Nephron (organoid): Measurements from ENCODE around the gene PLPPR1.

Source experiments
- H3K27ac Mint-ChIP-seq, 3 experiments: 2 replicates each; pipeline ENCODE4 v1.8.0; 2020; ENCODE audit warnings: mixed read lengths in 3 of 3, mild to moderate bottlenecking in 2 of 3, moderate library complexity in 1 of 3
- H3K27me3 Mint-ChIP-seq: 2 replicates; pipeline ENCODE4 v1.8.0; 2021; ENCODE audit warnings: low read depth, mild to moderate bottlenecking, moderate library complexity, mixed read lengths
- H3K36me3 Mint-ChIP-seq: 2 replicates; pipeline ENCODE4 v1.8.0; 2020; ENCODE audit warnings: low read depth, mixed read lengths
- H3K4me1 Mint-ChIP-seq: 2 replicates; pipeline ENCODE4 v1.8.0; 2020; ENCODE audit warnings: mixed read lengths
- H3K4me3 Mint-ChIP-seq, 3 experiments: 2 replicates each; pipeline ENCODE4 v1.8.0; 2020; ENCODE audit warnings: mild to moderate bottlenecking in 3 of 3, mixed read lengths in 3 of 3, moderate library complexity in 2 of 3
- H3K9me3 Mint-ChIP-seq: 2 replicates; pipeline ENCODE4 v1.8.0; 2020; ENCODE audit warnings: mixed read lengths
- CTCF ChIP-seq, 3 experiments: fragments of 200-600 bp; sonication (generic); IDR thresholded peaks; one replicate each; pipeline ENCODE4 v1.5.0; 2021; ENCODE audit warnings: antibody characterized with exemption in 3 of 3; ENCODE audit not compliant: unreplicated experiment in 3 of 3

Gene PLPPR1

GRCh38 chr9:101197026-101197425, 168.5 kb downstream of the PLPPR1 start:
- H3K27ac Mint-ChIP-seq, result no peak overlapping the region
- TF ChIP-seq CTCF (IDR thresholded peaks at IDR 0.05; ENCODE audit: unreplicated experiment in 3 of 3), result no peak
- H3K4me1 Mint-ChIP-seq, result no peaks in the 10 kb centered on the region
- no peaks in the 10 kb centered on the region for H3K9me3 Mint-ChIP-seq
- H3K4me3 Mint-ChIP-seq, result no peak overlapping the region
- H3K27me3 Mint-ChIP-seq, result no peaks in the 10 kb centered on the region
- H3K36me3 Mint-ChIP-seq, result no peaks in the 10 kb centered on the region

GRCh38 chr9:101200852-101201251, 172.3 kb downstream of the PLPPR1 start:
- Mint-ChIP-seq H3K4me3 (no peak overlapping the region), H3K27ac (no peak overlapping the region), H3K4me1 (peaks cover 4% of the 10 kb centered on the region), H3K36me3 (no peaks in the 10 kb centered on the region), H3K9me3 (no peaks in the 10 kb centered on the region), H3K27me3 (no peaks in the 10 kb centered on the region)
- no peak for TF ChIP-seq CTCF (IDR thresholded peaks at IDR 0.05; ENCODE audit: unreplicated experiment in 3 of 3)

- H3K4me3 Mint-ChIP-seq, result no peak overlapping the region
- no peak for TF ChIP-seq CTCF (IDR thresholded peaks at IDR 0.05; ENCODE audit: unreplicated experiment in 3 of 3)
- no peaks in the 10 kb centered on the region for H3K27me3 Mint-ChIP-seq
- H3K9me3 Mint-ChIP-seq, result no peaks in the 10 kb centered on the region
- no peaks in the 10 kb centered on the region for H3K36me3 Mint-ChIP-seq
- H3K4me1 Mint-ChIP-seq, result peaks cover 4% of the 10 kb centered on the region
- no peak overlapping the region for H3K27ac Mint-ChIP-seq
Observed at GRCh38 chr9:101201630-101202029, 173.1 kb downstream of the PLPPR1 start.

GRCh38 chr9:101209670-101210069, 181.1 kb downstream of the PLPPR1 start:
- Mint-ChIP-seq H3K27me3 (no peaks in the 10 kb centered on the region), H3K36me3 (no peaks in the 10 kb centered on the region), H3K9me3 (no peaks in the 10 kb centered on the region), H3K27ac (no peak overlapping the region), H3K4me3 (no peak overlapping the region), H3K4me1 (no peaks in the 10 kb centered on the region)
- no peak for TF ChIP-seq CTCF (IDR thresholded peaks at IDR 0.05; ENCODE audit: unreplicated experiment in 3 of 3)

GRCh38 chr9:101212661-101213060, 184.1 kb downstream of the PLPPR1 start:
- Mint-ChIP-seq H3K27me3 (no peaks in the 10 kb centered on the region), H3K4me1 (no peaks in the 10 kb centered on the region), H3K36me3 (no peaks in the 10 kb centered on the region), H3K9me3 (peaks cover 3% of the 10 kb centered on the region), H3K27ac (no peak overlapping the region), H3K4me3 (no peak overlapping the region)
- TF ChIP-seq CTCF (IDR thresholded peaks at IDR 0.05; ENCODE audit: unreplicated experiment in 3 of 3), result no peak

- Mint-ChIP-seq H3K27ac (no peak overlapping the region), H3K4me1 (peaks cover 6% of the 10 kb centered on the region), H3K36me3 (no peaks in the 10 kb centered on the region), H3K4me3 (no peak overlapping the region), H3K9me3 (peaks cover 3% of the 10 kb centered on the region), H3K27me3 (no peaks in the 10 kb centered on the region)
- no peak for TF ChIP-seq CTCF (IDR thresholded peaks at IDR 0.05; ENCODE audit: unreplicated experiment in 3 of 3)
Observed at GRCh38 chr9:101219030-101219429, 190.5 kb downstream of the PLPPR1 start.
